Measurements from ENCODE around the gene TNNT2.

Gene TNNT2

DNA sequence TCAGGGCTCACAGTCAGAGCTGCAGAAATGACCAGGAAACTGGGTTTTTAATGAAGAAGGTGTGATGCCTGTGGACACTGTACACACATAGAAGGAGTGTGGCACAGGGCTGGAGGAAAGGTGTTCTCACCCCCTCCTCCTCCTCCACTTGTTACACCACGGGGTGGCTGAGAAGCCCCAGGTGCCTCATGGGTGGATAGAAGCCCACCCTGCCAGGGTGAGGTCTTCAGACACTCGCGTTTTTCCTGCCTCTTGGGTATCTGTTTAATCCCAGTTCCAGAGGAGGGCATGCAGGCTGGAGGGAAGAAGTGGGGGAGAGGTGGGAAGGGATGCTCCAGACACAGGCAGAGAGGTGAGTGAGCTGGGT is 31.3 kb upstream of the TNNT2 start:
- Mint-ChIP-seq H3K27ac (no peak overlapping the region), H3K4me3 (no peak overlapping the region), H3K27me3 (no peaks in the 10 kb centered on the region), H3K9me3 (no peaks in the 10 kb centered on the region), H3K4me1 (ENCODE audit: low read depth) (no peaks in the 10 kb centered on the region), H3K36me3 (ENCODE audit: low read depth) (no peaks in the 10 kb centered on the region)

DNA sequence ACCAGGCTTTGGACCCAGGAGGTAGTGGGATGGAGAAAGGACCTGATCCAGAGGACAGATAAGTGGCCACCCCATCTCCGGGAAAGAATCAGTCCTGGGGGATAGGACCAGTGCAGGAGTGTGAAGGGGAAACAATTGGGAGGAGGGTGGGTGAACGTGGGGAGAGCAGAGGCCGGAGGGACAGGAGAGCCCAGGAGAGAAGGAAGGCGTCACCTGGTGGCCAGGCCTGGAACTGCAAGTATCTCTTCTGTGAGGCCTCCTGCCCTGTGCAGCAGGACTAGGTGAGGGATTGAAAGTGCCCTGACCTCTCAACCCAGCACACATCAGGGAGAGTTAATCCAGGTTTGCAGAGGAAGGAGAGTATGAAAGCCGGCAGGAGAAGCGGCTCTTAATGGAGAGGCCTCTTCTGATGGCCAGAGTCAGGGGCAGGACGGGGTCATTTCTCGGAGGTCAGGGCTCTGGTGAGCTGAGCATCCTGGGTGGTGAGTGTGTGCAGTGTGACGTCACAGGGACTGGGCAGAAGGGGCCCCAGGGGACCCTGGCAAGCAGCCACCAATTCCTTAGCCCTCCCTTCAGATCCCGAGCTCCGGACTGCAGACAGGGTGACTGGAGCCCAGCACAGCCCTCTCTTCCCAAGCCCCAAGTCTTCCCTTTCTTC is 30.8 kb upstream of the TNNT2 start:
- H3K4me3 Mint-ChIP-seq: no peak overlapping the region
- H3K9me3 Mint-ChIP-seq: no peaks in the 10 kb centered on the region
- H3K36me3 Mint-ChIP-seq (ENCODE audit: low read depth): no peaks in the 10 kb centered on the region
- no peaks in the 10 kb centered on the region for H3K27me3 Mint-ChIP-seq
- no peaks in the 10 kb centered on the region for H3K4me1 Mint-ChIP-seq (ENCODE audit: low read depth)
- H3K27ac Mint-ChIP-seq: no peak overlapping the region

DNA sequence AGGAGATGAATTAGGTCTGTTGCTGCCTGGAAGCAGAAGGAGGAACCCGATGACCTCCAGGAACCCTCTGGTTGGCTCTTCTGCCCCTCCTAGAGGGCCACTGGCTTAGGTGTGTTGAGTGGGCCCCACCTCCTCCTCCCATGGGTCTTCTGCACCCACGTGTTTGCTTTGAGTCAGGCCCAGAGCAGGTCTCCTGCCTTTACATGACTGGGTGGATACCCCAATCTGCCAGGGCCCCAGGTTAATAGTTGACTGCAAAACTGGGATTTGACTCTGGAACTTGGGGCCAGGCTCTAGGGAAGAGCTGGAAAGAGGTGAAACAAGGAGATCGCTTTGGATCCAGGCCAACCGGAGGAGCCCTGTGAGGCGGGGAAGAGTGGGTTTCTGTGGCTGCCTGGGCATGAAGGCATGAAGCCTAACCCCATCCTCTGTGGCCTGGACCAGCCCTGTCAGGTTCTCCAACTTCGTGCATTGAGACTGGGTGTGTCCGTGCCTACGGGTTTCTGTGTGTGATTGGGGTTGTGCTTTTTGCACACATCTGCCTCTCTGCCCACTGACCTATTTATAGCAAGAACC is 29.4 kb upstream of the TNNT2 start:
- no peaks in the 10 kb centered on the region for H3K9me3 Mint-ChIP-seq

DNA sequence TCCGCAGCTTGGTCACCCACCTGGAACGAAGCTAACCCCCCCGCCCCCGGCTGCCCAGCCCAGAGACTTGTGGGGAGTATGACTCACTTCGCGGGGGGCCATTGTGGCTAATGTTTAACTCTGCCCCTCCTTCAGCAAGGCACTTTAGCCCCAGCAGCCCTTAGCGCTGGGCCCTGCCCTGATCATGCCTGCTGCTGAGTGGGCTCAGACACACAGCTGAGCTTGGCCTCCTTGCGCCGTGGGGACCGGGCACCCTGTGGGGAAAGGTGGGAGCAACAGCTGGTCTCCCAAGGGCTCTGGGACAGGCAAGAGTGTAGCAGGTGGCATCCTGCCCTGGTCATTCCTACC is 28.0 kb upstream of the TNNT2 start:
- Mint-ChIP-seq H3K27me3 (no peaks in the 10 kb centered on the region), H3K4me1 (ENCODE audit: low read depth) (no peaks in the 10 kb centered on the region), H3K9me3 (no peaks in the 10 kb centered on the region), H3K27ac (no peak overlapping the region), H3K4me3 (no peak overlapping the region), H3K36me3 (ENCODE audit: low read depth) (no peaks in the 10 kb centered on the region)

More for the DNA sequence above, 29.4 kb upstream of the TNNT2 start:
- Mint-ChIP-seq H3K4me1 (ENCODE audit: low read depth) (no peaks in the 10 kb centered on the region), H3K4me3 (no peak overlapping the region), H3K27me3 (no peaks in the 10 kb centered on the region), H3K27ac (no peak overlapping the region), H3K36me3 (ENCODE audit: low read depth) (no peaks in the 10 kb centered on the region)

DNA sequence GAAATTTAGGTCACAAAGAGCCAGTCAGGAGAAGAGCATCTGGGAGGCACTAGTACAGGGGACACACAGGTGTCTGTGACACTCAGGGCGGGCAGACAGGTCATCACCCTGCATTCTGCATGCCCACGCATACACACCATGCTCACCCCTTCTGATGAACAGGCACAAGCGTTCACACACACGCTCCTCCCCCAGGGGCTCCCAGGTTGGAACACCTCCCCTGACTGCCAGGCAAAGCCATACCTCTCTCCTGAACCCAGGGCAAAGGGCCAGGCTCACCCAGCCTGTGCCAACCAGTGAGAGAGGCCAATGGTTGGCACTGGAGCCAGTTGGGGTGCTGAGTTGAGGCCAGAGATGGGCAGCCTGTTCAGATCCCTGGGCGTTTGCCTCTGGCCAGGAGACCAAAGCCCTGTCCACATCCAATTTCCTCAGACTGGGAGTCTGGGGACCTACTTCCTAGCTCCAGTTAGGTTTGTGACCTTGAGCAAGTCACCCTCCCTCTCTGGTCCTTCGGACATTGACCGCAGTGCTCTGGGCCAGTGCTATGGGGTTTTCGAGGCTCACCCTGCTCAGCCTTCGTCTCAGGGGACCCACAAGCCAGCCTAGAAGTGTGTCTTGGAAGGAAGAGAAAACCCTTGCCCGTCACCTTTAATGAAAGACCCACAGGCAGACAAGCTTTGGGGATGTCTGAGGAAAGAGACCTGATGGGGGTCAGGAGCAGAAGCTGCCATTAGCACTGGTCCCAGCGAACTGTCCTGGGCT is 27.4 kb upstream of the TNNT2 start:
- H3K36me3 Mint-ChIP-seq (ENCODE audit: low read depth): no peaks in the 10 kb centered on the region
- H3K27me3 Mint-ChIP-seq: no peaks in the 10 kb centered on the region
- no peaks in the 10 kb centered on the region for H3K9me3 Mint-ChIP-seq
- no peak overlapping the region for H3K4me3 Mint-ChIP-seq
- H3K27ac Mint-ChIP-seq: no peak overlapping the region
- H3K4me1 Mint-ChIP-seq (ENCODE audit: low read depth): no peaks in the 10 kb centered on the region

DNA sequence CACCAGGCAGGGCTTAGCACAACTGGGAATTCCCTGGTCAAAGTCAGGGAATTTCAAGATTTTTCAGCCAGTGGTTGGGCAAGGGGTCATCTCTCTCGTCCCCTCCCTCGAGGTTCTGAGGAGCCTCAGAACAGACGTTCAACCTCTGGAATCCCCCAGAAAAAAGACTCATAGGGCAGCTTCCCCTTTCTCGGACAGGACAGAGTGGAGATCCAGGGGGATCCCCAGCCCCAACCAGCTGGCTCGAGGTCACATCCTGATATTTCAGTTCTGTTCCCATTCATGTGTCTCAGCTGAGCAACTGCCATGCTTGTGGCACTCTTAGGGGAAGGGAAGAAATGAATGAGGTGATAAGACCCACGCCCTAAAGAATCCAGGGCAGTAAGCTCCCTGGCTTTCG is 26.6 kb upstream of the TNNT2 start:
- no peak overlapping the region for H3K4me3 Mint-ChIP-seq
- no peak overlapping the region for H3K27ac Mint-ChIP-seq
- H3K36me3 Mint-ChIP-seq (ENCODE audit: low read depth): no peaks in the 10 kb centered on the region
- no peaks in the 10 kb centered on the region for H3K27me3 Mint-ChIP-seq
- H3K9me3 Mint-ChIP-seq: no peaks in the 10 kb centered on the region
- H3K4me1 Mint-ChIP-seq (ENCODE audit: low read depth): no peaks in the 10 kb centered on the region

DNA sequence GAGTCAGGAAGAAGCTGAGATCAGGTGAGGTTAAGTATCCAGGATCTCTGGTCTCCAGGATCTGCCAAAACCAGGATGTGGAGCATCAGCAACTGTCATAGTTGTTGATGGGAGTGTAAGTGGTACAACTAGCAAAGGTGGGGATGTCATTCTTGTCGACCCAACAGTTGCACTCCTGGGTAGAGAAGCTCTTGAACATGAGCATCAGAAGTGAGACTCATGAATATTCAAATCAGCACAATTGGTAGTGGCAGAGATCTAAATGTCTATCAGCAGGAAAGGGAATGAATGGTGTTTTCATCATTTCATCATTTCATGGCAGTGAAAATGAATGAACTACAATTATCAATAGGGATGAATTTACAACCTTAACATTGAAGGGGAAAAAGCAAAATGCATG is 25.9 kb upstream of the TNNT2 start:
- H3K27me3 Mint-ChIP-seq: peaks cover 6% of the 10 kb centered on the region
- H3K4me3 Mint-ChIP-seq: no peak overlapping the region
- no peaks in the 10 kb centered on the region for H3K36me3 Mint-ChIP-seq (ENCODE audit: low read depth)
- no peaks in the 10 kb centered on the region for H3K4me1 Mint-ChIP-seq (ENCODE audit: low read depth)
- no peaks in the 10 kb centered on the region for H3K9me3 Mint-ChIP-seq
- H3K27ac Mint-ChIP-seq: no peak overlapping the region

DNA sequence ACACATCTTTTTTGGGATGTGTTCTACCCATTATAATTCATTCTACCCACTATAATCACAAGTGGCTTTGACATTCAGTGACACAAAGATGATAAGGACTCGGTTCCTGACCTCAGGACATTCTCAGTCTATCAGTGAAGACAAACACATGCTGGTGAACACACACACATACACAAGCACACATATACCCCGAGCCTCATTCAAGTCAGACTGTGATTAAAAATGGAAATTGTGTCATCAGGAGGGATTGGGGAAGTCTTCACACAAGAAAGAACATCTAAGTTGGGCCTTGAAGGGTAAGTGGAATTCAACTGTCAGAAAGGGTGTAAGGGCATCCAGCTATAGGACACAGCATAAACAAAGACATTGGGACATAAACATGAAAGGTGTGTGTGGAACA is 24.2 kb upstream of the TNNT2 start:
- H3K9me3 Mint-ChIP-seq: no peaks in the 10 kb centered on the region
- H3K27me3 Mint-ChIP-seq: peaks cover 16% of the 10 kb centered on the region
- H3K4me1 Mint-ChIP-seq (ENCODE audit: low read depth): no peaks in the 10 kb centered on the region
- H3K4me3 Mint-ChIP-seq: no peak overlapping the region
- no peaks in the 10 kb centered on the region for H3K36me3 Mint-ChIP-seq (ENCODE audit: low read depth)
- H3K27ac Mint-ChIP-seq: no peak overlapping the region

DNA sequence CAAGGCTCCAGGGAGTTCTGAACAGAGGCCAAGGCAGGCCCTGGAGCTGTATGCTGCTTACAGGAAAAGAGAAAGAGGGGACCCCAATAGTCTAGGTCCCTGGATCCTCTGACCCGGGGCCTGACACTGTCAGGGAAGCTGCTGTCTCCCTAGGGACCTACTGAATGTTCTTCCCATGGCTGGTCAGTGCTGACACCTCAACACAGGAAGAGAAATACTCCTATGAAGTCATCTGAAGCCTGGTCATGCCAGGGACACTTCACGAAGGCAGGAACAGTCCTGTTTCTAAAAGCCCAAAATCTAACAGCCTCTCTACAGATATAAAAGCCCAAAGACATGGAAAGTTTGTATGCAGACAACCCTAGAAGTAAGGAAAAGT is 23.4 kb upstream of the TNNT2 start:
- no peaks in the 10 kb centered on the region for H3K36me3 Mint-ChIP-seq (ENCODE audit: low read depth)
- no peak overlapping the region for H3K27ac Mint-ChIP-seq
- H3K9me3 Mint-ChIP-seq: no peaks in the 10 kb centered on the region
- no peaks in the 10 kb centered on the region for H3K4me1 Mint-ChIP-seq (ENCODE audit: low read depth)
- peaks cover 22% of the 10 kb centered on the region for H3K27me3 Mint-ChIP-seq
- H3K4me3 Mint-ChIP-seq: no peak overlapping the region

DNA sequence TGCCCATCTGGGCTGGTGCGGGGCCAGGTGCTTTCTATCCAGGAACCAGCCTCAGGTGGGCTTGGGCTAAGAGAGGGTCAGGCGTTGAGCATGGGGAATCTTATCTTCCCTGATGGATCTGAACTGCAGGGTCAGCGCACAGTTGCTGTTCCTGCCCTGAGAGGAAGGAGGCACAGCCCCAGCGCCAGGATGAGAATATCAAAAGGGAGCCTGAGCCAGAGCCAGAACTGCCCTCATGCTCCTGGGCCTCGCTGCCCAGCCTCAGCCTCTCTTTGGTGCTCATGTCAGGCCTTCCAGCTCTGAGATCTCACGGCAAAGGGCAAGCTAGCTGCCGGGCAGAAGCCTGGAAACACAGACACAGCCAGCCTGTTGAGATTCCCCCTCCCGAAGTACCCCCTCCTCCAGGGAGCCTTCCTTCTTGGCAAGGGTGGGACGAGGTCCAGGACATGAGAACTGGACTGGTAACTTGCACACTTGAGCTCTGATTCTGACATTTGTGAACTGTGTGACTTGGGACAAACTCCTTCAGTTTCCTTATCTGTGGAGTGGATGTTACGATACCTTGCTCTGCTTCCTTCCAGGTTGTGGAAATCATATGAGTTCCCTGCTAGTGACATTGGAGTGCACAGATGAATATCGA is 22.9 kb upstream of the TNNT2 start:
- Mint-ChIP-seq H3K36me3 (ENCODE audit: low read depth) (no peaks in the 10 kb centered on the region), H3K4me3 (no peak overlapping the region), H3K4me1 (ENCODE audit: low read depth) (no peaks in the 10 kb centered on the region), H3K27me3 (peaks cover 22% of the 10 kb centered on the region), H3K9me3 (no peaks in the 10 kb centered on the region), H3K27ac (no peak overlapping the region)

DNA sequence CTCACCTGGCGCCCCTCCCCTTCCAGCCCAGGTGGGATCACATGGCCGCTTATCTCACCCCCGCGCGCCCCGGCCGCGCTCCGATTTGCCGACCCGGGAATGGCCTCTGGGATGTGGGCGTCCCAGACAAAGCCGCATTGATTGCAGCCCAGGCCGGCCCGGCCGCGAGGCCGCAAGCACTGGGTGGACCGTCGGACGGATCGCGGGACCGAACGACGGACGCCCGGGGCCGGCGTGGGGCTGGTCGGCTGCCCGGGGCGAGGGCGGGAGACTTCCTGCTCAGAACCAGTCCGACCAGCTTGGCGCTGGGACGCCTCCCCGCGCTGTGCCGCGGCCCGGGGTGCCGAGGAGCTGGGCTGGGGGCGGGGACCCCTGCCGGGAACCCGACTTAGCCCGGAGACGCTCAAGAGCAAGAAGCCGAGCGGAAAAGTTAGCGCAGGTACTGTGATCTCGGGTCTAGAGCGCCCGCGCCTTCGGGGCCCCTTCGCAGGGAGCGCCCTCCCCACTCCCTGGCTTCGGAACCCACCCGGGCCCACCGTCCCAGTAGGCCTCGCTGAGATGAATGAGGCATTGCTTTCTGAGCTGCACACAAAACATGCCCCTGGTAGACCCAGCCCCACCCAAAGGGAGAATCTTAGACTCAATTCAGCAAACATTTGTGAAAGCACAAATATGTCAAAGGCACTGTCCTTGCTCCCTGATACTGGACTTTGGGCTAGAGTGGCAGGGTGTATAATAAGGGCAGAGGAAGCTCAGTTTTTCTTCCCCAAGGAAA is 22.1 kb upstream of the TNNT2 start:
- H3K27me3 Mint-ChIP-seq: peaks cover 26% of the 10 kb centered on the region
- H3K4me3 Mint-ChIP-seq: no peak overlapping the region
- H3K27ac Mint-ChIP-seq: no peak overlapping the region
- no peaks in the 10 kb centered on the region for H3K4me1 Mint-ChIP-seq (ENCODE audit: low read depth)
- no peaks in the 10 kb centered on the region for H3K9me3 Mint-ChIP-seq
- H3K36me3 Mint-ChIP-seq (ENCODE audit: low read depth): no peaks in the 10 kb centered on the region

DNA sequence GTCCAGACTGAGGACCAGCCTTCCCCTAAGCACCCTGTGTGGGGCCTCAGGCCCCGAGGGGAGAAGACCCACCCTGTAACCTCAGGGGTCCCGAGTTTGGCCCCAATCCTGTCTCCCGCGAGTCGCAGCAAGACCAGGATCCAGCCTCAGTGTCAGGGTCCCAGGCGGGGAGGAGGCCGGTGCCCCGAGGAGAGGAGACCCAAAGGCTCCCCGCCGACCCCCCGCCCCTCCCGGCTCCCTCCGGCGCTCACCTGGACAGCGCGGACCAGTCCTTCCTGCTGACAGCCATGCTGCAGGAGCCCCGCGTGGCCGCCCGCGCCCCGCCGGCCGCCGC is 21.5 kb upstream of the TNNT2 start, which contains the start of gene LAD1:
LAD1 (minus strand) TSS at position 307 of the 334 bp plus-strand sequence; CDS start at position 289, 18 bp downstream.
- peaks cover 29% of the 10 kb centered on the region for H3K27me3 Mint-ChIP-seq
- H3K4me3 Mint-ChIP-seq: no peak within 1 kb of the TSS
- H3K9me3 Mint-ChIP-seq: no peaks in the 10 kb centered on the region
- no peaks in the 10 kb centered on the region for H3K4me1 Mint-ChIP-seq (ENCODE audit: low read depth)
- no peaks in the 10 kb centered on the region for H3K36me3 Mint-ChIP-seq (ENCODE audit: low read depth)
- H3K27ac Mint-ChIP-seq: no peak within 1 kb of the TSS

DNA sequence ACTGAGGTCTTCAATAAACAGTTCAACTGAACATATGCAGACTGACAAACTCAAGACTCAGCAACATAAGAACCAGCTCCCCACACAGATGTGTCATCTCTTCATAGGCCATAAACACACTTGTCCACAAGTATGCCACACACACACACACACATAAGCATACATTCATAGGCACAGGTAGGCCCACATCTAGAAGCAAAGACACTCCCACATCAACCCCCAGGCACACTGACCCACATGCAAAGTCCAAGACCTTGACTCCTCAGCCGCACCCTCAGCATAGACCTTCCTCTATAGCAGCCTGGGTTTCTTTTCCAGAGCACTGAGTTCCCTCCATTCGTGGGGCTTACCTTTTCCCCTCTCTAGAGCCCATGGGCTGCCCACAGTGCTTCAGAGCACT is 20.2 kb upstream of the TNNT2 start:
- no peak overlapping the region for H3K27ac Mint-ChIP-seq
- no peak overlapping the region for H3K4me3 Mint-ChIP-seq
- no peaks in the 10 kb centered on the region for H3K36me3 Mint-ChIP-seq (ENCODE audit: low read depth)
- H3K9me3 Mint-ChIP-seq: no peaks in the 10 kb centered on the region
- H3K4me1 Mint-ChIP-seq (ENCODE audit: low read depth): no peaks in the 10 kb centered on the region
- peaks cover 29% of the 10 kb centered on the region for H3K27me3 Mint-ChIP-seq

DNA sequence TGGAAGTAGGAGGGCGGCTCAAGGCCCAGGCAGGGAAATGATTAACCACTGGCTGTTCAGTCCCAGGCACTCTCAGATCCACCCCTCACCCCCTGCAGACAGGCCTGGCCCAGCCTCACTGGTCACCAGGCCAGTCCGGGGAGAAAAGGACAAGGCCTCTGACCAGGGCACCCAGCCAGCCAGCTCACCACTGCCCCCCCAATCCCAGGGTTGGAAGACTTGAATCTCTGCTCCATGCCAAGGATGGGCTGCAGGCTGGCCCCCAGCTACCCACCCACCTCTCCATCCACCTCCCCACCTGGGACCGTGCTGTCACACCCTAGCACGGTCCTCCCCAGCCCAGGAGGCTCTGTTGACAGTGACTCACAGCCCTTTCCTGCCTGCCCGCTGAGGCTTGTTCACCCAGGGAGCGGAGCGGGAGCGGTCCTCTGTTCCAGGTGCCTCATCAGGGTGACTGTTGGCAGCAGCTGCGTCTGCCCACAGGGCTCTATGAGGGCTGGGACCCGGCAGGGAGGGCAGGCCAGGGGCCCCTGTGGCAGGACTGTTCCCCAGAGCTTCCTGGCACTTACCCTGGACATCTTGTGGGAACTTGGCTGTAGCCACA is 19.5 kb upstream of the TNNT2 start:
- Mint-ChIP-seq H3K4me3 (no peak overlapping the region), H3K4me1 (ENCODE audit: low read depth) (no peaks in the 10 kb centered on the region), H3K9me3 (no peaks in the 10 kb centered on the region), H3K36me3 (ENCODE audit: low read depth) (no peaks in the 10 kb centered on the region), H3K27me3 (peaks cover 29% of the 10 kb centered on the region), H3K27ac (no peak overlapping the region)
